Ectodermal cell (in vitro differentiated cells): Measurements from ENCODE around the gene TEN1.
"Not testable (repeated sequence)": the region's sequence is repeated elsewhere in the genome, so short reads cannot be mapped to it uniquely, and the experiment has no call there.

Experiments
- H3K27ac ChIP-seq: 2 replicates; pipeline ENCODE4 v1.7.0; 2013; ENCODE audit warnings: mild to moderate bottlenecking, low read depth, low read length; ENCODE audit not compliant: insufficient read depth, poor library complexity, severe bottlenecking
- H3K27me3 ChIP-seq: 2 replicates; pipeline ENCODE4 v1.7.0; 2013; ENCODE audit warnings: mild to moderate bottlenecking, low read length; ENCODE audit not compliant: insufficient read depth, control insufficient read depth, poor library complexity, severe bottlenecking
- H3K36me3 ChIP-seq: one replicate; pipeline ENCODE4 v1.7.0; 2013; ENCODE audit warnings: low read length; ENCODE audit not compliant: control insufficient read depth, insufficient read depth
- H3K4me1 ChIP-seq: one replicate; pipeline ENCODE4 v1.7.0; 2013; ENCODE audit warnings: low read length; ENCODE audit not compliant: control insufficient read depth, insufficient read depth
- H3K4me3 ChIP-seq: 2 replicates; pipeline ENCODE4 v1.7.0; 2013; ENCODE audit warnings: low read depth, low read length, control low read depth; ENCODE audit not compliant: insufficient read depth
- H3K9me3 ChIP-seq: 2 replicates; pipeline ENCODE4 v1.7.0; 2013; ENCODE audit warnings: mild to moderate bottlenecking, low read length, moderate library complexity; ENCODE audit not compliant: control insufficient read depth
- WGBS, 2 experiments: methylation state at CpG; one replicate each; pipeline ENCODE4 v1.1.7; 2013; ENCODE audit warnings: missing lambda C conversion rate in 2 of 2; 5-methylcytosine and 5-hydroxymethylcytosine counted together

Gene TEN1

GRCh38 chr17:76040376-76040775, 61.3 kb downstream of the TEN1 start:
- Histone ChIP-seq H3K4me1 (peaks cover 10% of the 10 kb centered on the region), H3K27ac (no peak overlapping the region), H3K36me3 (peaks cover 55% of the 10 kb centered on the region), H3K4me3 (no peak overlapping the region), H3K27me3 (no peaks in the 10 kb centered on the region), H3K9me3 (no peaks in the 10 kb centered on the region)
- 54 to 63% methylated on average over 6 of the region's 6 CpGs for WGBS, 2 experiments

GRCh38 chr17:76042868-76043267, 63.8 kb downstream of the TEN1 start:
- H3K27me3 ChIP-seq, H3K4me3 ChIP-seq, H3K27ac ChIP-seq, H3K4me1 ChIP-seq, H3K9me3 ChIP-seq: not testable (repeated sequence)
- 94 to 96% methylated on average over 3 of the region's 3 CpGs for WGBS, 2 experiments
- H3K36me3 ChIP-seq: peaks cover 68% of the 10 kb centered on the region

GRCh38 chr17:76044475-76045007, 65.5 kb downstream of the TEN1 start:
- H3K4me1 ChIP-seq: not testable (repeated sequence)
- WGBS, 2 experiments: 95 to 96% methylated on average over 11 of the region's 11 CpGs
- peaks cover 62% of the 10 kb centered on the region for H3K36me3 ChIP-seq

GRCh38 chr17:76046064-76046463, 67.0 kb downstream of the TEN1 start:
- no peak overlapping the region for H3K27ac ChIP-seq
- 96 to 97% methylated on average over 8 of the region's 8 CpGs for WGBS, 2 experiments
- peaks cover 60% of the 10 kb centered on the region for H3K36me3 ChIP-seq
- no peaks in the 10 kb centered on the region for H3K4me1 ChIP-seq
- H3K9me3 ChIP-seq: no peaks in the 10 kb centered on the region
- H3K27me3 ChIP-seq: no peaks in the 10 kb centered on the region
- no peak overlapping the region for H3K4me3 ChIP-seq

More at GRCh38 chr17:76044475-76045007, 65.5 kb downstream of the TEN1 start:
- not testable (repeated sequence) for H3K4me3 ChIP-seq, H3K9me3 ChIP-seq, H3K27me3 ChIP-seq, H3K27ac ChIP-seq

- 95% methylated on average over 9 of the region's 9 CpGs for WGBS, 2 experiments
- Histone ChIP-seq H3K4me3 (no peak overlapping the region), H3K27ac (no peak overlapping the region), H3K36me3 (peaks cover 54% of the 10 kb centered on the region), H3K9me3 (no peaks in the 10 kb centered on the region), H3K27me3 (no peaks in the 10 kb centered on the region), H3K4me1 (no peaks in the 10 kb centered on the region)
Observed at GRCh38 chr17:76048025-76048605, 69.1 kb downstream of the TEN1 start.

GRCh38 chr17:76048711-76049110, 69.7 kb downstream of the TEN1 start:
- Histone ChIP-seq H3K36me3 (peaks cover 48% of the 10 kb centered on the region), H3K27me3 (no peaks in the 10 kb centered on the region), H3K4me1 (no peaks in the 10 kb centered on the region), H3K9me3 (no peaks in the 10 kb centered on the region), H3K27ac (no peak overlapping the region), H3K4me3 (no peak overlapping the region)
- 92 to 97% methylated on average over 9 of the region's 9 CpGs for WGBS, 2 experiments

- no peaks in the 10 kb centered on the region for H3K4me1 ChIP-seq
- no peak overlapping the region for H3K27ac ChIP-seq
- 92 to 98% methylated on average over 3 of the region's 3 CpGs for WGBS, 2 experiments
- H3K9me3 ChIP-seq: no peaks in the 10 kb centered on the region
- H3K4me3 ChIP-seq: no peak overlapping the region
- peaks cover 46% of the 10 kb centered on the region for H3K36me3 ChIP-seq
- H3K27me3 ChIP-seq: no peaks in the 10 kb centered on the region
Observed at GRCh38 chr17:76049239-76049638, 70.2 kb downstream of the TEN1 start.

- no peaks in the 10 kb centered on the region for H3K4me1 ChIP-seq
- no peak overlapping the region for H3K27ac ChIP-seq
- H3K36me3 ChIP-seq: peaks cover 45% of the 10 kb centered on the region
- H3K4me3 ChIP-seq: no peak overlapping the region
- 93 to 95% methylated on average over 15 of the region's 15 CpGs for WGBS, 2 experiments
- no peaks in the 10 kb centered on the region for H3K27me3 ChIP-seq
- H3K9me3 ChIP-seq: no peaks in the 10 kb centered on the region
Observed at GRCh38 chr17:76049836-76050537, 70.9 kb downstream of the TEN1 start.
